ENCODE data around the gene RMC1. TPM values are rescaled to one million over a fixed set of nuclear protein-coding genes. Genes with fewer than 3 reads are reported as not detected.

RMC1 gene
- total RNA-seq, 2 donors from 2014 or later = 9.9 to 15.5 TPM

DNA sequence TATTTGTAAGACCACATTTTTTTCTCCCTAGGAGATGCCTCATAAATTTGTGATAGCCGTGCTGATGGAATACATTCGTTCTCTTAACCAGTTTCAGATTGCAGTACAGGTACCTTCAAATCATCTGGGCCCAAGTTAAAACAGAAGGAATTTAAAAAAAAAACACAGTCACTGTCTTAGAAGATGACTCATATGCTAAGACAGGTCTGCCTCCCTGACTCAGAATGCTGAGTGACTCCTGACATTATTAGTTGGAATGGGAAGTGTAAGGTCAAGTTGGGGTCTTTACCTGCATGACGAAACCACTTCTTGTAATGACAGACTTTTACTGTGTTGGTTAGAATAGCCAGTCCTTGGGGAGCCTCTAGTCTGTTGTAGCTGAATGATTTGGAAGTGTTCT, 26.3 kb downstream of the RMC1 start:
- DNase-seq = no peak
- H3K36me3 ChIP-seq (replicated peaks in 1 of 2; ENCODE audit: insufficient read depth in 1 of 2, low read depth in 2 of 2) = peaks cover 0 to 59% of the 10 kb centered on the region in 2 donors
- H3K9me3 ChIP-seq = no peaks in the 10 kb centered on the region
- ATAC-seq = no peak
- no peak overlapping the region for H3K27ac ChIP-seq
- no peaks in the 10 kb centered on the region for H3K27me3 ChIP-seq
- no peak overlapping the region for H3K4me3 ChIP-seq
- intact Hi-C loops (cut with DNase I) = loop anchor here (10.0 kb wide), 1 partner anchor 65 kb away; no protein-coding TSS in a partner anchor
- 83 to 88% methylated on average over 3 of the region's 3 CpGs for WGBS, 2 donors
- no peak for TF ChIP-seq POLR2A (IDR thresholded peaks at IDR 0.05)
- TF ChIP-seq, protein P1, sequence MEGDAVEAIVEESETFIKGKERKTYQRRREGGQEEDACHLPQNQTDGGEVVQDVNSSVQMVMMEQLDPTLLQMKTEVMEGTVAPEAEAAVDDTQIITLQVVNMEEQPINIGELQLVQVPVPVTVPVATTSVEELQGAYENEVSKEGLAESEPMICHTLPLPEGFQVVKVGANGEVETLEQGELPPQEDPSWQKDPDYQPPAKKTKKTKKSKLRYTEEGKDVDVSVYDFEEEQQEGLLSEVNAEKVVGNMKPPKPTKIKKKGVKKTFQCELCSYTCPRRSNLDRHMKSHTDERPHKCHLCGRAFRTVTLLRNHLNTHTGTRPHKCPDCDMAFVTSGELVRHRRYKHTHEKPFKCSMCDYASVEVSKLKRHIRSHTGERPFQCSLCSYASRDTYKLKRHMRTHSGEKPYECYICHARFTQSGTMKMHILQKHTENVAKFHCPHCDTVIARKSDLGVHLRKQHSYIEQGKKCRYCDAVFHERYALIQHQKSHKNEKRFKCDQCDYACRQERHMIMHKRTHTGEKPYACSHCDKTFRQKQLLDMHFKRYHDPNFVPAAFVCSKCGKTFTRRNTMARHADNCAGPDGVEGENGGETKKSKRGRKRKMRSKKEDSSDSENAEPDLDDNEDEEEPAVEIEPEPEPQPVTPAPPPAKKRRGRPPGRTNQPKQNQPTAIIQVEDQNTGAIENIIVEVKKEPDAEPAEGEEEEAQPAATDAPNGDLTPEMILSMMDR (IDR thresholded peaks at IDR 0.05) = no peak
- H3K4me1 ChIP-seq = no peaks in the 10 kb centered on the region

DNA sequence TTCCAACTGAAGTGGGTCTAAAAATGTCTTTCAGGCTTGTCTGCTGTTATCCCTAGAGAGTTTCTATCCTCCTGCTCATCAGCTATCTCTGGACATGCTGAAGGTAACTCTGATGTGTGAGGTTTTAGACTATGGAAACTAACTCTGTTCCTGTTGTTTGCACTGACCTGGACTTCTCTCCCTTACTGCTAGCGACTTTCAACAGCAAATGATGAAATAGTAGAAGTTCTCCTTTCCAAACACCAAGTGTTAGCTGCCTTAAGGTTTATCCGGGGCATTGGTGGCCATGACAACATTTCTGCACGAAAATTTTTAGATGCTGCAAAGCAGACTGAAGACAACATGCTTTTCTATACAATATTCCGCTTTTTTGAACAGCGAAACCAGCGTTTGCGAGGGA, 26.9 kb downstream of the RMC1 start:
- Histone ChIP-seq H3K27ac (no peak overlapping the region), H3K36me3 (replicated peaks in 1 of 2; ENCODE audit: insufficient read depth in 1 of 2, low read depth in 2 of 2) (peaks cover 0 to 61% of the 10 kb centered on the region in 2 donors), H3K9me3 (no peaks in the 10 kb centered on the region), H3K27me3 (no peaks in the 10 kb centered on the region), H3K4me3 (no peak overlapping the region), H3K4me1 (no peaks in the 10 kb centered on the region)
- ATAC-seq = no peak
- 74 to 86% methylated on average over 7 of the region's 7 CpGs for WGBS, 2 donors
- TF ChIP-seq, protein P1 (IDR thresholded peaks at IDR 0.05) = no peak
- TF ChIP-seq POLR2A (IDR thresholded peaks at IDR 0.05) = no peak
- intact Hi-C loops (cut with DNase I) = loop anchor here (10.0 kb wide), 1 partner anchor 65 kb away; no protein-coding TSS in a partner anchor
- DNase-seq = no peak

DNA sequence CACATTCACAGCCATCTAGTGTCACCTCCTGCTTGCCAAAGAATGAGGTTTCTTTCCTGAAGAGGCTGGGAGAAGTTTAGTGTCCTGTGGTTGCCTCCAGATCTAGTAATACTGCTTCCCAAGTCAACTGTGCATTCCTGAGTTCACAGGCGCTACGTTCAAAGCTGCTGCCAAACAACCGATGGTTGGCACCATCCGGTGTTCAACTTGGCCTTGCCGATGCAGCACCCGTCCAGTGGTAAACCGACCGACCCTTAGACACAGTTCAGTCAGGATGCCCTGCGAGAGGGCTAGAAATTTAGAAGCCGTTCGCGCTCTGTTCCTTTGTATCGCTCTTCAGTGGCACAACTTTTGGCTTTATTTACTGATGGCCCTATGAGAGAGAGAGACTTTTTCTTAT, 28.6 kb downstream of the RMC1 start:
- intact Hi-C loops (cut with DNase I) = loop anchor here (10.0 kb wide), 1 partner anchor 63 kb away; no protein-coding TSS in a partner anchor
- Histone ChIP-seq H3K4me1 (no peaks in the 10 kb centered on the region), H3K36me3 (replicated peaks in 1 of 2; ENCODE audit: insufficient read depth in 1 of 2, low read depth in 2 of 2) (peaks cover 0 to 58% of the 10 kb centered on the region in 2 donors), H3K27me3 (no peaks in the 10 kb centered on the region), H3K9me3 (no peaks in the 10 kb centered on the region), H3K4me3 (no peak overlapping the region), H3K27ac (no peak overlapping the region)
- WGBS, 2 donors = 87 to 94% methylated on average over 11 to 12 of the region's 13 CpGs
- ATAC-seq = no peak
- no peak for DNase-seq
- TF ChIP-seq POLR2A (IDR thresholded peaks at IDR 0.05) = no peak
- TF ChIP-seq, protein P1 (IDR thresholded peaks at IDR 0.05) = no peak

DNA sequence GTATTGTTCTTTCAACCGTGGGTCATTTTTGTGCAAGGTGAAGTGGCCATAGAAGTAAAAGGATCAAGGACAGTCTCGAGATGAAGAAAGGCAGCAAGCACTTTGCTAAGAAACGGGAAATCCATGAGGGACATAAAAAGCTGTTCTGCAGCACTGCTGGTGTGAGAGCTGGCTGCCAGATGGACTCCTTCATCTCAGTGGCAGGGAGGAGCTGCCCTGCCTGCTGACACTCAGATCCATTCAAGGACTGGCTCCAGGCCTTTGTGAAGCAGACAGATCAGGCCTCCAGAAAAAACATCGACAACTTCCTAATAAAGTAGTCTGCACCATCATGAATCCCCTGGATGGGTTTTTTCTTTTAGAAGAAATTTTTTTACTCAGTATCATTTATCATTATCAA, 29.5 kb downstream of the RMC1 start:
- Histone ChIP-seq H3K4me1 (no peaks in the 10 kb centered on the region), H3K27ac (no peak overlapping the region), H3K4me3 (no peak overlapping the region), H3K9me3 (no peaks in the 10 kb centered on the region), H3K36me3 (replicated peaks in 1 of 2; ENCODE audit: insufficient read depth in 1 of 2, low read depth in 2 of 2) (peaks cover 4 to 61% of the 10 kb centered on the region in 2 donors), H3K27me3 (no peaks in the 10 kb centered on the region)
- WGBS, 2 donors = 70 to 84% methylated on average over 4 of the region's 4 CpGs
- TF ChIP-seq, protein P1 (IDR thresholded peaks at IDR 0.05) = no peak
- TF ChIP-seq POLR2A (IDR thresholded peaks at IDR 0.05) = no peak
- DNase-seq (no peak), ATAC-seq (no peak)
- intact Hi-C loops (cut with DNase I) = loop anchor here (10.0 kb wide), 1 partner anchor 62 kb away; no protein-coding TSS in a partner anchor

DNA sequence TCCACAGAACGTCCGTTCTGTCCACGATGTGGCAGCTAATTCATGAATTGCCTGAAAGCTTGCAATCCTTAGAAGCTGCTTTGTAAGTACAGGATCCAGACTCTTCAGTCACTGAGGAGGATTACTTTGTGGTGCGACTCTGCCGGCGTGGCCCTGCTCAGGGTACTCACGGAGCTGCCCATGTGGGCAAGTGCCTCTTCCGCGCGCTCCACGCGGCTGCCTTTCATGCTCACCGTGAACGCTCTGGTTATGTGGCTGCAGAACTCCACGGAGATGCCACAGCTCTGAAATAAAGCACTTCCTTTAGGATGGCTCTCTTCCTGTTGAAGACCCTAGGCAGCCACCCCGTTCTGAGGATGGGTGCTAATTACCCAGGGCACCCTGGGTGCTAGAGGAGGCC, 31.0 kb downstream of the RMC1 start:
- Histone ChIP-seq H3K4me1 (no peaks in the 10 kb centered on the region), H3K36me3 (replicated peaks in 1 of 2; ENCODE audit: insufficient read depth in 1 of 2, low read depth in 2 of 2) (peaks cover 8 to 62% of the 10 kb centered on the region in 2 donors), H3K27ac (no peak overlapping the region), H3K9me3 (no peaks in the 10 kb centered on the region), H3K27me3 (no peaks in the 10 kb centered on the region), H3K4me3 (no peak overlapping the region)
- intact Hi-C loops (cut with DNase I) = loop anchor here (10.0 kb wide), 1 partner anchor 61 kb away; no protein-coding TSS in a partner anchor
- ATAC-seq (no peak), DNase-seq (no peak)
- WGBS, 2 donors = 95 to 97% methylated on average over 3 to 16 of the region's 16 CpGs
- no peak for TF ChIP-seq POLR2A (IDR thresholded peaks at IDR 0.05)
- TF ChIP-seq, protein P1 (IDR thresholded peaks at IDR 0.05) = no peak
